ENCODE results near the gene ERBIN.

DNA sequence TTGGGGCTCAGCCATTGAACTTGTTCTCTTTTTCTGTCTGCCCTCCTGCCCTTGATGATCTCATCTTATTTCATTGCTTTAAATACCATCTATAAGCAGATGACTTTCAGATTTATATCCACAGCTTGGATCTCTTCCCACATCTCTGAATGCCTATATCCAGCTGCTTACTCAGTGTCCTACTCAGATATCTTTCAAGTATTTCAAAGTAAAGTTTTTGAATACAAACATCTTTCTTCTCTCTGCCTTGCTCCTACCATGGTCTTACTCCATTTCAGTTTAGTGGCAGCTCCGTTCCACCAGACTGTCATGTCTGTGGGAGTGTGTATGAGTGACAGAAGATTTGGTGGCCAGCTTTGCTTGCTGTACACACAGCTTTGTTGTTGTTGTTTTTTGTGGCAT, 59.7 kb downstream of the ERBIN start:
- TF ChIP-seq, protein P1, sequence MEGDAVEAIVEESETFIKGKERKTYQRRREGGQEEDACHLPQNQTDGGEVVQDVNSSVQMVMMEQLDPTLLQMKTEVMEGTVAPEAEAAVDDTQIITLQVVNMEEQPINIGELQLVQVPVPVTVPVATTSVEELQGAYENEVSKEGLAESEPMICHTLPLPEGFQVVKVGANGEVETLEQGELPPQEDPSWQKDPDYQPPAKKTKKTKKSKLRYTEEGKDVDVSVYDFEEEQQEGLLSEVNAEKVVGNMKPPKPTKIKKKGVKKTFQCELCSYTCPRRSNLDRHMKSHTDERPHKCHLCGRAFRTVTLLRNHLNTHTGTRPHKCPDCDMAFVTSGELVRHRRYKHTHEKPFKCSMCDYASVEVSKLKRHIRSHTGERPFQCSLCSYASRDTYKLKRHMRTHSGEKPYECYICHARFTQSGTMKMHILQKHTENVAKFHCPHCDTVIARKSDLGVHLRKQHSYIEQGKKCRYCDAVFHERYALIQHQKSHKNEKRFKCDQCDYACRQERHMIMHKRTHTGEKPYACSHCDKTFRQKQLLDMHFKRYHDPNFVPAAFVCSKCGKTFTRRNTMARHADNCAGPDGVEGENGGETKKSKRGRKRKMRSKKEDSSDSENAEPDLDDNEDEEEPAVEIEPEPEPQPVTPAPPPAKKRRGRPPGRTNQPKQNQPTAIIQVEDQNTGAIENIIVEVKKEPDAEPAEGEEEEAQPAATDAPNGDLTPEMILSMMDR (IDR thresholded peaks at IDR 0.05; ENCODE audit: low read depth, low read length, poor library complexity, severe bottlenecking) = no peak
- no peak for TF ChIP-seq EZH2phosphoT487 (IDR thresholded peaks at IDR 0.05; ENCODE audit: borderline replicate concordance, low read length)
